GM18498 (cell line): ENCODE results near the gene C1orf122.

Experiments
- ATAC-seq: cut with Tn5 transposase; IDR thresholded peaks from one replicate; pipeline ENCODE4 v1.9.1; 2021; ENCODE audit warnings: mild to moderate bottlenecking, moderate library complexity; ENCODE audit not compliant: unreplicated experiment

Gene C1orf122

GRCh38 chr1:37844536-37844935 lies 36.9 kb downstream of the C1orf122 start:
- no peak for ATAC-seq

GRCh38 chr1:37845049-37845646 lies 37.6 kb downstream of the C1orf122 start:
- ATAC-seq, result no peak

GRCh38 chr1:37845786-37846185 lies 38.2 kb downstream of the C1orf122 start:
- no peak for ATAC-seq

GRCh38 chr1:37846647-37847339 lies 39.2 kb downstream of the C1orf122 start:
- no peak for ATAC-seq

GRCh38 chr1:37849480-37849879 lies 41.9 kb downstream of the C1orf122 start:
- no peak for ATAC-seq

- ATAC-seq, result no peak
Measured at GRCh38 chr1:37850352-37850955, 42.9 kb downstream of the C1orf122 start.

GRCh38 chr1:37851262-37851661 lies 43.7 kb downstream of the C1orf122 start:
- no peak for ATAC-seq

- no peak for ATAC-seq
Measured at GRCh38 chr1:37851782-37852210, 44.2 kb downstream of the C1orf122 start.

- no peak for ATAC-seq
Measured at GRCh38 chr1:37853157-37853556, 45.6 kb downstream of the C1orf122 start.

- no peak for ATAC-seq
Measured at GRCh38 chr1:37854406-37854805, 46.8 kb downstream of the C1orf122 start.
